ENCODE results near the gene STMN1. TPM values are rescaled to one million over a fixed set of nuclear protein-coding genes. Genes with fewer than 3 reads are reported as not detected.
A peak's percentile ranks its signal among the peaks of the same experiment; 100 is the strongest.

Gene STMN1
- total and polyA plus RNA-seq, 2 of the 8 experiments (the other 6 are each of a cell fraction or from before 2014, with no cell fraction given), result 116 to 564 TPM

GRCh38 chr1:25875856-25876692 is 30.1 kb downstream of the STMN1 start:
- H3K4ac ChIP-seq (replicated peaks; ENCODE audit: insufficient read length, low read depth, low read length), result no peak overlapping the region
- no peak overlapping the region for H3K14ac ChIP-seq (ENCODE audit: insufficient read length)
- 0 out of 2 replicates have a peak overlapping the region, but pooled peaks have one; percentile 81 for H2BK15ac ChIP-seq (ENCODE audit: low read length)
- H3K9ac ChIP-seq (replicated peaks in 1 of 4; ENCODE audit: extremely low read depth in 1 of 4, low read depth in 3 of 4, low read length in 3 of 4), result peak overlapping the region in 3 of 4 experiments; percentile 6 to 40 (median 14); a peak in 5 of 7 replicates
- peak overlapping the region; percentile 68 to 79 for H3K4me2 ChIP-seq (ENCODE audit: insufficient read depth in 1 of 2, low read depth in 2 of 2, low read length in 2 of 2)
- peak overlapping the region; percentile 32 for H4K5ac ChIP-seq (ENCODE audit: insufficient read length, low read depth, low read length)
- H3K4me1 ChIP-seq (replicated peaks in 1 of 4; ENCODE audit: control insufficient read depth in 3 of 4, insufficient read depth in 4 of 4, low read length in 3 of 4), result peaks cover 0 to 13% (median 11%) of the 10 kb centered on the region in 4 experiments; a peak in 5 of 7 replicates
- WGBS, 2 experiments (ENCODE audit: extremely low coverage in 1 of 2, insufficient coverage in 1 of 2, insufficient read length in 1 of 2, insufficient replicate concordance in 2 of 2, low coverage in 1 of 2, low lambda C conversion rate in 2 of 2, missing lambda C conversion rate in 1 of 2), result 22% methylated on average over 15 of the region's 32 CpGs; no CpG with 5 or more reads in 1 of the 2 experiments
- H2BK5ac ChIP-seq (ENCODE audit: low read depth, low read length), result peak overlapping the region; percentile 73; the same call in 1 of the 2 replicates
- H3K18ac ChIP-seq (ENCODE audit: extremely low read depth, low read length), result peak overlapping the region; percentile 60
- peaks cover 8% of the 10 kb centered on the region for H3K23me2 ChIP-seq (ENCODE audit: low read depth, low read length)
- no peaks in the 10 kb centered on the region for H3K36me3 ChIP-seq (ENCODE audit: control insufficient read depth in 2 of 4, insufficient read depth in 4 of 4, low read length in 3 of 4)
- H2AK5ac ChIP-seq (ENCODE audit: low read depth, low read length), result no peak overlapping the region
- H3K79me2 ChIP-seq (ENCODE audit: control insufficient read depth in 1 of 2, insufficient read depth in 2 of 2, low read length in 2 of 2), result no peaks in the 10 kb centered on the region
- no peak overlapping the region for H4K91ac ChIP-seq (replicated peaks; ENCODE audit: insufficient read length, low read length)
- H3K79me1 ChIP-seq (ENCODE audit: low read depth, low read length), result peaks cover 2% of the 10 kb centered on the region
- no peak overlapping the region; the same call in 1 of the 2 replicates for H2BK20ac ChIP-seq (ENCODE audit: low read length)
- H2BK120ac ChIP-seq (replicated peaks; ENCODE audit: low read depth, low read length), result no peak overlapping the region
- H3K27me3 ChIP-seq (replicated peaks in 1 of 4; ENCODE audit: control insufficient read depth in 3 of 4, extremely low read depth in 1 of 4, insufficient read depth in 3 of 4, low read length in 3 of 4), result peaks cover 0 to 3% (median 1%) of the 10 kb centered on the region in 4 experiments; a peak in 4 of 7 replicates
- H3K56ac ChIP-seq (replicated peaks; ENCODE audit: insufficient read length, low read depth, low read length), result peak overlapping the region; percentile 22
- 0 out of 2 replicates have a peak overlapping the region, but pooled peaks have one; percentile 8 for H3K27ac ChIP-seq (ENCODE audit: low read depth, low read length)
- ChIA-PET CTCF (ENCODE audit: partially characterized antibody) (interaction anchor here (0.6 to 4.0 kb wide), 7 partner anchors 12 to 121 kb away, joined by 3 to 25 read pairs (median 8); partner anchors contain the start of gene PAFAH2), POLR2A (ENCODE audit: partially characterized antibody) (interaction anchor here (0.5 to 4.1 kb wide), 18 partner anchors 9 to 435 kb away, joined by 3 to 29 read pairs (median 5); partner anchors contain the start of gene STMN1)
- peak overlapping the region; percentile 73; the same call in 1 of the 2 replicates for H4K8ac ChIP-seq (ENCODE audit: extremely low read depth, insufficient read depth, low read length)
- no peaks in the 10 kb centered on the region for H4K20me1 ChIP-seq (replicated peaks in 1 of 2; ENCODE audit: control insufficient read depth in 1 of 2, insufficient read depth in 2 of 2, low read length in 2 of 2)
- no peak overlapping the region for H3K23ac ChIP-seq (ENCODE audit: insufficient read length)
- DNase-seq (ENCODE audit: low read depth in 1 of 2, low spot score in 2 of 2) (no peak), FAIRE-seq (no peak)
- H2AFZ ChIP-seq (ENCODE audit: low read length), result peak overlapping the region; percentile 56; the same call in 1 of the 2 replicates
- H3K9me3 ChIP-seq (ENCODE audit: insufficient read depth in 2 of 2, low read depth in 1 of 2, low read length in 1 of 2), result no peaks in the 10 kb centered on the region
- H2BK12ac ChIP-seq (ENCODE audit: low read depth, low read length), result 0 out of 2 replicates have a peak overlapping the region, but pooled peaks have one; percentile 22
- H3K4me3 ChIP-seq (ENCODE audit: extremely low read depth in 1 of 4, insufficient read depth in 2 of 4, low read depth in 3 of 4, low read length in 4 of 4), result peak overlapping the region; percentile 26 to 69 (median 48)
- TF ChIP-seq KDM1A (IDR thresholded peaks at IDR 0.05; ENCODE audit: borderline replicate concordance, low read length), result no peak
- TF ChIP-seq KDM5A (IDR thresholded peaks at IDR 0.05; ENCODE audit: low read length), result no peak
- 0 out of 2 replicates have a peak, but pooled peaks have one; percentile 27 for TF ChIP-seq RBBP5 (IDR thresholded peaks at IDR 0.05; ENCODE audit: borderline replicate concordance, low read depth, low read length)
- peak; percentile 20 for TF ChIP-seq ASH2L (IDR thresholded peaks at IDR 0.05; ENCODE audit: low read length)

Data from H1 (cell line).